ENCODE measurements around the gene TRIM25.

The TRIM25 gene

GRCh38 chr17:56867948-56868376, 45.9 kb downstream of the TRIM25 start:
- DNase-seq (ENCODE audit: low spot score): no peak

GRCh38 chr17:56866496-56866895, 47.4 kb downstream of the TRIM25 start:
- no peak for DNase-seq (ENCODE audit: low spot score)

GRCh38 chr17:56866076-56866475, 47.8 kb downstream of the TRIM25 start:
- DNase-seq (ENCODE audit: low spot score): no peak

GRCh38 chr17:56863974-56864373, 49.9 kb downstream of the TRIM25 start:
- no peak for DNase-seq (ENCODE audit: low spot score)

- DNase-seq (ENCODE audit: low spot score): no peak
Measured at GRCh38 chr17:56861899-56862298, 52.0 kb downstream of the TRIM25 start.

- no peak for DNase-seq (ENCODE audit: low spot score)
Measured at GRCh38 chr17:56851008-56851407, 62.8 kb downstream of the TRIM25 start.

GRCh38 chr17:56850591-56850990, 63.3 kb downstream of the TRIM25 start:
- DNase-seq (ENCODE audit: low spot score): no peak

- DNase-seq (ENCODE audit: low spot score): no peak
Measured at GRCh38 chr17:56849131-56849530, 64.7 kb downstream of the TRIM25 start.

GRCh38 chr17:56847106-56847505, 66.7 kb downstream of the TRIM25 start:
- no peak for DNase-seq (ENCODE audit: low spot score)

GRCh38 chr17:56845934-56846333, 67.9 kb downstream of the TRIM25 start:
- DNase-seq (ENCODE audit: low spot score): no peak

GRCh38 chr17:56842577-56842976, 71.3 kb downstream of the TRIM25 start:
- DNase-seq (ENCODE audit: low spot score): no peak

GRCh38 chr17:56838687-56839086, 75.2 kb downstream of the TRIM25 start:
- DNase-seq (ENCODE audit: low spot score): no peak

Small RNA genes lying within 50 kb of the gene (small RNA-seq; reads per million reads assigned to genes)
- gene AC015912.2 (0 reads per million in 2 experiments), gene RNU6-1158P (0 reads per million in 2 experiments)

Data from SK-N-DZ (cell line).